Activated naive CD8-positive, alpha-beta T cell treated with anti-CD3 and anti-CD28 coated beads for 36 hours (primary cell): Measurements from ENCODE around the gene TBXA2R. TPM values are rescaled to one million over a fixed set of nuclear protein-coding genes. Genes with fewer than 3 reads are reported as not detected.
A peak's percentile ranks its signal among the peaks of the same experiment; 100 is the strongest.
"Not testable (repeated sequence)": the region's sequence is repeated elsewhere in the genome, so short reads cannot be mapped to it uniquely, and the experiment has no call there.

ENCODE experiments used
- DNase-seq: peaks from one replicate; pipeline ENCODE4 v3.0.0; 2021
- H3K27ac Mint-ChIP-seq: one replicate; pipeline ENCODE4 v1.8.0; 2022; ENCODE audit warnings: mild to moderate bottlenecking, moderate library complexity, mixed read lengths
- H3K27me3 Mint-ChIP-seq: one replicate; pipeline ENCODE4 v1.8.0; 2022; ENCODE audit warnings: mild to moderate bottlenecking, mixed read lengths
- H3K36me3 Mint-ChIP-seq: one replicate; pipeline ENCODE4 v1.8.0; 2021; ENCODE audit warnings: mild to moderate bottlenecking, mixed read lengths
- H3K4me1 Mint-ChIP-seq: one replicate; pipeline ENCODE4 v1.8.0; 2021; ENCODE audit warnings: mixed read lengths
- H3K4me3 Mint-ChIP-seq: one replicate; pipeline ENCODE4 v1.8.0; 2022; ENCODE audit warnings: mild to moderate bottlenecking, moderate library complexity, mixed read lengths
- H3K9me3 Mint-ChIP-seq: one replicate; pipeline ENCODE4 v1.8.0; 2022; ENCODE audit warnings: mixed read lengths
- total RNA-seq, 2 experiments: library from RNA; stranded (reverse); gene quantifications; one replicate each; pipeline ENCODE4 v1.2.3, GENCODE V29; 2021

Gene TBXA2R
- total RNA-seq, 2 experiments from 2014 or later, result 2.8 to 3.1 TPM

GRCh38 chr19:3589439-3589838 is 17.2 kb downstream of the TBXA2R start:
- H3K4me3 Mint-ChIP-seq, result no peak overlapping the region
- no peaks in the 10 kb centered on the region for H3K36me3 Mint-ChIP-seq
- H3K27me3 Mint-ChIP-seq, result no peaks in the 10 kb centered on the region
- H3K4me1 Mint-ChIP-seq, result peaks cover 2% of the 10 kb centered on the region
- DNase-seq, result no peak
- H3K9me3 Mint-ChIP-seq, result no peaks in the 10 kb centered on the region
- no peak overlapping the region for H3K27ac Mint-ChIP-seq

- Mint-ChIP-seq H3K4me3 (no peak overlapping the region), H3K4me1 (no peaks in the 10 kb centered on the region), H3K36me3 (no peaks in the 10 kb centered on the region), H3K27ac (no peak overlapping the region), H3K27me3 (no peaks in the 10 kb centered on the region), H3K9me3 (no peaks in the 10 kb centered on the region)
- DNase-seq, result no peak
These were observed 19.8 kb downstream of the TBXA2R start for GRCh38 chr19:3586707-3587346.

GRCh38 chr19:3586127-3586626 is 20.5 kb downstream of the TBXA2R start:
- Mint-ChIP-seq H3K36me3 (no peaks in the 10 kb centered on the region), H3K27ac (no peak overlapping the region), H3K27me3 (no peaks in the 10 kb centered on the region), H3K9me3 (no peaks in the 10 kb centered on the region), H3K4me3 (no peak overlapping the region), H3K4me1 (no peaks in the 10 kb centered on the region)
- peak; percentile 43 for DNase-seq

GRCh38 chr19:3585301-3586126 is 21.2 kb downstream of the TBXA2R start, which contains the start of gene GIPC3:
TSS of gene GIPC3 (plus strand) at chr19:3585478. CDS start at chr19:3585598, 120 bp downstream.
- no peaks in the 10 kb centered on the region for H3K9me3 Mint-ChIP-seq
- H3K27ac Mint-ChIP-seq, result no peak within 1 kb of the TSS
- H3K4me1 Mint-ChIP-seq, result no peaks in the 10 kb centered on the region
- DNase-seq, result no peak
- H3K4me3 Mint-ChIP-seq, result no peak within 1 kb of the TSS
- H3K36me3 Mint-ChIP-seq, result no peaks in the 10 kb centered on the region
- no peaks in the 10 kb centered on the region for H3K27me3 Mint-ChIP-seq

- not testable (repeated sequence) for H3K4me1 Mint-ChIP-seq, H3K36me3 Mint-ChIP-seq, H3K9me3 Mint-ChIP-seq, H3K4me3 Mint-ChIP-seq, DNase-seq, H3K27ac Mint-ChIP-seq, H3K27me3 Mint-ChIP-seq
These were observed 22.5 kb downstream of the TBXA2R start for GRCh38 chr19:3584036-3584802.

- H3K27ac Mint-ChIP-seq, H3K27me3 Mint-ChIP-seq: not testable (repeated sequence)
These were observed 24.9 kb downstream of the TBXA2R start for GRCh38 chr19:3581792-3582191.

GRCh38 chr19:3580156-3580934 is 26.3 kb downstream of the TBXA2R start:
- Mint-ChIP-seq H3K36me3 (peaks cover 1% of the 10 kb centered on the region), H3K4me3 (no peak overlapping the region), H3K4me1 (no peaks in the 10 kb centered on the region), H3K27ac (no peak overlapping the region), H3K27me3 (no peaks in the 10 kb centered on the region), H3K9me3 (no peaks in the 10 kb centered on the region)
- no peak for DNase-seq

More at GRCh38 chr19:3581792-3582191, 24.9 kb downstream of the TBXA2R start:
- not testable (repeated sequence) for H3K9me3 Mint-ChIP-seq, H3K4me1 Mint-ChIP-seq, H3K36me3 Mint-ChIP-seq, DNase-seq, H3K4me3 Mint-ChIP-seq

GRCh38 chr19:3578390-3578789 is 28.3 kb downstream of the TBXA2R start:
- H3K36me3 Mint-ChIP-seq, result peaks cover 11% of the 10 kb centered on the region

GRCh38 chr19:3577723-3578344 is 28.8 kb downstream of the TBXA2R start:
- Mint-ChIP-seq H3K27ac (no peak overlapping the region), H3K4me1 (peaks cover 4% of the 10 kb centered on the region), H3K4me3 (no peak overlapping the region), H3K36me3 (peaks cover 11% of the 10 kb centered on the region), H3K9me3 (no peaks in the 10 kb centered on the region), H3K27me3 (no peaks in the 10 kb centered on the region)
- no peak for DNase-seq

More at GRCh38 chr19:3578390-3578789, 28.3 kb downstream of the TBXA2R start:
- no peak overlapping the region for H3K4me3 Mint-ChIP-seq
- no peaks in the 10 kb centered on the region for H3K27me3 Mint-ChIP-seq
- peaks cover 4% of the 10 kb centered on the region for H3K4me1 Mint-ChIP-seq
- no peaks in the 10 kb centered on the region for H3K9me3 Mint-ChIP-seq
- no peak overlapping the region for H3K27ac Mint-ChIP-seq
- DNase-seq, result no peak

GRCh38 chr19:3576696-3577443 is 29.8 kb downstream of the TBXA2R start:
- no peak overlapping the region for H3K4me3 Mint-ChIP-seq
- H3K9me3 Mint-ChIP-seq, result no peaks in the 10 kb centered on the region
- H3K36me3 Mint-ChIP-seq, result peaks cover 11% of the 10 kb centered on the region
- peaks cover 7% of the 10 kb centered on the region for H3K4me1 Mint-ChIP-seq
- no peak overlapping the region for H3K27ac Mint-ChIP-seq
- DNase-seq, result no peak
- no peaks in the 10 kb centered on the region for H3K27me3 Mint-ChIP-seq

- H3K4me1 Mint-ChIP-seq, result peaks cover 7% of the 10 kb centered on the region
- H3K4me3 Mint-ChIP-seq, result no peak overlapping the region
- peaks cover 11% of the 10 kb centered on the region for H3K36me3 Mint-ChIP-seq
- no peaks in the 10 kb centered on the region for H3K9me3 Mint-ChIP-seq
- no peak overlapping the region for H3K27ac Mint-ChIP-seq
- H3K27me3 Mint-ChIP-seq, result no peaks in the 10 kb centered on the region
- no peak for DNase-seq
These were observed 30.6 kb downstream of the TBXA2R start for GRCh38 chr19:3575949-3576673.

GRCh38 chr19:3575260-3575741 is 31.4 kb downstream of the TBXA2R start:
- H3K27ac Mint-ChIP-seq, result no peak overlapping the region
- H3K36me3 Mint-ChIP-seq, result peaks cover 11% of the 10 kb centered on the region
- no peak for DNase-seq
- H3K4me3 Mint-ChIP-seq, result no peak overlapping the region
- peaks cover 7% of the 10 kb centered on the region for H3K4me1 Mint-ChIP-seq
- H3K9me3 Mint-ChIP-seq, result no peaks in the 10 kb centered on the region
- no peaks in the 10 kb centered on the region for H3K27me3 Mint-ChIP-seq
